ENCODE results near the gene NODAL.

Gene NODAL

GRCh38 chr10:70478191-70479164 lies 37.0 kb upstream of the NODAL start, which contains the start of gene PALD1:
TSS of gene PALD1 (plus strand) at chr10:70478767. CDS start at chr10:70525952, 47,185 bp downstream.
- H3K36me3 ChIP-seq (ENCODE audit: control insufficient read depth, insufficient read depth, low read length): peaks cover 3% of the 10 kb centered on the region
- peaks cover 6% of the 10 kb centered on the region for H3K4me1 ChIP-seq (ENCODE audit: control insufficient read depth, insufficient read depth, low read length)
- peak within 1 kb of the TSS; percentile 76 for H3K9ac ChIP-seq (ENCODE audit: low read depth, low read length)
- H3K4me3 ChIP-seq (ENCODE audit: low read depth, low read length): peak within 1 kb of the TSS; percentile 82
- no peaks in the 10 kb centered on the region for H3K9me3 ChIP-seq (ENCODE audit: control insufficient read depth, insufficient read depth, low read length)
- H3K27me3 ChIP-seq (ENCODE audit: control insufficient read depth, insufficient read depth, low read length): no peaks in the 10 kb centered on the region

DNA sequence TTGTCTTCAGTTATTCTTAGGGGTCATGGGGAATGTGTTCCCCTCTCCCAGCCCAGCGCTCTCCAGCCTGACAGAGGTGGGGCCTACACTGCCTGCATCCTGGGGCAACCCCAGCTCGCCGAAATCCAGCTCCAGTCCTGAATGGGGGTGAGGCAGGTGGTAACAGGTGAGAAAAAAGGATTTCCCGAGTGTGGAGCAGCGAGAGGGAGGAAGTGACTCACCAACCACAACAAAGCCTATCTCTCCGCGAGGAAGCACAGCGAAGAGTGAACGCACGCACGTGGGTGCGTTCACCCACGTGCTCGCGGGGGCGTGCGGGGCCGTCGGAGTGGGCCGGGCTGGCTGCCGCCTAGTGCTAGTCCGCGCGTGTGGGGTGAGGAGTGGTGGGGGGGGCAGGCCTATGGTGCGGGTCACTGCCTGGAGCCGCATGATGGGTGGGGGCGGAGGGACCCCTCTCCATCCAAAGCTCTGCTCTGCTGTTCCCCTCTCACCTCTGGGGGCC lies 36.2 kb upstream of the NODAL start:
- H3K27me3 ChIP-seq (ENCODE audit: control insufficient read depth, insufficient read depth, low read length): no peaks in the 10 kb centered on the region
- no peak overlapping the region for H3K9ac ChIP-seq (ENCODE audit: low read depth, low read length)
- H3K4me1 ChIP-seq (ENCODE audit: control insufficient read depth, insufficient read depth, low read length): peaks cover 6% of the 10 kb centered on the region
- H3K9me3 ChIP-seq (ENCODE audit: control insufficient read depth, insufficient read depth, low read length): no peaks in the 10 kb centered on the region
- no peaks in the 10 kb centered on the region for H3K36me3 ChIP-seq (ENCODE audit: control insufficient read depth, insufficient read depth, low read length)
- peak overlapping the region; percentile 65 for H3K4me3 ChIP-seq (ENCODE audit: low read depth, low read length)

DNA sequence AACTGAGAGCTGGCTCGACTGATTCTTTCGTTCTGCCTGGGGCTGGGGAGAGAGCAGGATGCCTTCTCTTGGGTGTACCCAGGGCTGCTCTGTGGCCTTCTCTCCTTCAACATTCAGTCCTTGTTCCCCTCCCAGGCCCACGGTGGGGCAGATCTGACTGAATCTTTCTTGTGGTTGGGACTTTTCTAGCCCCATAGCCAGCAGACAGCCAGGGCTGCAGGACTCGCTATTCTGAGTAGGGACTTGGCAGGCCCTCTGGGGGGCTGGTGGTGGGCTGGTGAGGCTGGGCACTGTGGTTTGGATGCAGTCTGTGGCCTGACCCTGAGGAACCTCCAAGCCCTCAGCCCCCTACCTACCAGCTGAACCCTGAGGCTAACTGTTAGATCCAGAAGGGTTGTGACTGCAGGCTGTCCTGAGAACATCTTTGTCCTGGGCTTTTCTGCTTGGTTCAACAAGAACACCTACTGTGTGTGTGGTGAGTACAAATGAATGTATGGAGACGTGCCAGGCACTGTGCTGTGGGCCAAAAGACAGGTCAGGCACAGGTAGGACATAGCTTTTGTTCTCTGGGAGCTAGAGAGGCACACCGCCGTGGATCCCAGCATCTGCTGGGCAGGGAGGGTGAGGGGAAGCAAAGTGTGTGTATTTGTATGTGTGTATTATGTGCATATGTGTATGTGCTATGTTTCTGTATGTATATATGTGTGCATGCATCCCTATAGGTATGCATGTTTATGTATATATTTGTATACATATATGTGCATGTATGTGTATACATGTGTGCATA lies 35.0 kb upstream of the NODAL start:
- H3K36me3 ChIP-seq (ENCODE audit: control insufficient read depth, insufficient read depth, low read length): no peaks in the 10 kb centered on the region
- peaks cover 6% of the 10 kb centered on the region for H3K4me1 ChIP-seq (ENCODE audit: control insufficient read depth, insufficient read depth, low read length)
- no peak overlapping the region for H3K9ac ChIP-seq (ENCODE audit: low read depth, low read length)
- no peak overlapping the region for H3K4me3 ChIP-seq (ENCODE audit: low read depth, low read length)
- no peaks in the 10 kb centered on the region for H3K27me3 ChIP-seq (ENCODE audit: control insufficient read depth, insufficient read depth, low read length)
- no peaks in the 10 kb centered on the region for H3K9me3 ChIP-seq (ENCODE audit: control insufficient read depth, insufficient read depth, low read length)

- Histone ChIP-seq H3K9me3 (ENCODE audit: control insufficient read depth, insufficient read depth, low read length) (no peaks in the 10 kb centered on the region), H3K4me1 (ENCODE audit: control insufficient read depth, insufficient read depth, low read length) (peaks cover 6% of the 10 kb centered on the region), H3K4me3 (ENCODE audit: low read depth, low read length) (no peak overlapping the region), H3K9ac (ENCODE audit: low read depth, low read length) (no peak overlapping the region), H3K36me3 (ENCODE audit: control insufficient read depth, insufficient read depth, low read length) (no peaks in the 10 kb centered on the region), H3K27me3 (ENCODE audit: control insufficient read depth, insufficient read depth, low read length) (no peaks in the 10 kb centered on the region)
Observed at GRCh38 chr10:70475661-70476060, 34.2 kb upstream of the NODAL start.

- Histone ChIP-seq H3K9me3 (ENCODE audit: control insufficient read depth, insufficient read depth, low read length) (no peaks in the 10 kb centered on the region), H3K27me3 (ENCODE audit: control insufficient read depth, insufficient read depth, low read length) (no peaks in the 10 kb centered on the region), H3K4me3 (ENCODE audit: low read depth, low read length) (no peak overlapping the region), H3K9ac (ENCODE audit: low read depth, low read length) (peak overlapping the region; percentile 62), H3K36me3 (ENCODE audit: control insufficient read depth, insufficient read depth, low read length) (no peaks in the 10 kb centered on the region), H3K4me1 (ENCODE audit: control insufficient read depth, insufficient read depth, low read length) (peaks cover 2% of the 10 kb centered on the region)
Observed at GRCh38 chr10:70474780-70475179, 33.3 kb upstream of the NODAL start.

DNA sequence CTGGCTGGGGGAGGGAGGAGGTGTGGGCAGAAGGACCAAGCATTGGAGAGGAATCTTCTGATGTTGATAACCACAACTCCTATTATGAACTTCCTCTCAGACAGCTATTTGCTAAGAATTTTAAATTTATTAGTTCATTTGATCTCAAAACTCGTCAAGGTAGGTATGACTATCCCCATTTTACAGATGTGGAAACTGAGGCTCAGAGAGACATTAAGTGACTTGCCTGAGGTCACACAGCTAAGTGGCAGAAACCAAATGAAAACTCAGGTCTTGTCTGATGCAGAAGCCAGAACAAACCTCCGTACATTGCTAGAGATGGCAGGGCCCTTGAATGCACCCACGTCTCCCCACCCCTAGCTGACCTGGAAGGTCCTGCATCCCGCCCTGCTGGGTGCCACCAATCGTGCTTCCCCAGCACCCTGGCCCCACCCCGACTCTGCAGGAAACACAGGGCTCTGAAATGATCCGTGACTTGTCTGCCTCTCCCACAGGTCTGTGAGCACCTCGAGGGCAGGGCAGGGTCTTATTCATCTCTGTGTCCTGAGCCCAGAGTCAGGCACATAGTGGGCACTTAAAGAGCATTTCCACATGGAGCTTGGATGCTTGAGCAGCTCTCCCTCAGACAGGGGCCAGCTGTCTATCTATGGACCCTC lies 31.4 kb upstream of the NODAL start:
- Histone ChIP-seq H3K36me3 (ENCODE audit: control insufficient read depth, insufficient read depth, low read length) (no peaks in the 10 kb centered on the region), H3K27me3 (ENCODE audit: control insufficient read depth, insufficient read depth, low read length) (no peaks in the 10 kb centered on the region), H3K4me3 (ENCODE audit: low read depth, low read length) (no peak overlapping the region), H3K9me3 (ENCODE audit: control insufficient read depth, insufficient read depth, low read length) (no peaks in the 10 kb centered on the region), H3K4me1 (ENCODE audit: control insufficient read depth, insufficient read depth, low read length) (no peaks in the 10 kb centered on the region), H3K9ac (ENCODE audit: low read depth, low read length) (no peak overlapping the region)

DNA sequence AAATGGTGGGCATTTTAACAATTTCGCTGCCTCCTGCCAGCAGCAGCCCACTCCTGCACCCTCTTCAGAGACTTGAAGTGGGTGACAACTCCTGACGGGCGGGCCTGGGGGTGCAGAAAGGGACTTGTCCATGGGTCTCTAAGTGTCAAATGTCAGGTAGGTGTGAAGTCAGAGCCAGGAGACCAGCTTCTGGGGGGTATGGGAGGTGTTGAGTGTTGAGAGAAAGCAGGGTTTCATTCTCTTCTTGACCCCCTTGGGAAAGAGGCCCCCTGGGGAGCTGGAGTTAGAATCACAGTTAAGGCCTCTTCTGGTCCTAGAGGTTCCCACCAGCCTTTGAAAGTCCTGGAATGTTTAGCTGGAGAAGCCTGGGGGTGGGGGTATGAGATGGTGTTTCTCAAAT lies 25.5 kb upstream of the NODAL start:
- no peaks in the 10 kb centered on the region for H3K36me3 ChIP-seq (ENCODE audit: control insufficient read depth, insufficient read depth, low read length)
- H3K27me3 ChIP-seq (ENCODE audit: control insufficient read depth, insufficient read depth, low read length): no peaks in the 10 kb centered on the region
- no peaks in the 10 kb centered on the region for H3K9me3 ChIP-seq (ENCODE audit: control insufficient read depth, insufficient read depth, low read length)
- H3K4me3 ChIP-seq (ENCODE audit: low read depth, low read length): no peak overlapping the region
- no peaks in the 10 kb centered on the region for H3K4me1 ChIP-seq (ENCODE audit: control insufficient read depth, insufficient read depth, low read length)
- H3K9ac ChIP-seq (ENCODE audit: low read depth, low read length): no peak overlapping the region

DNA sequence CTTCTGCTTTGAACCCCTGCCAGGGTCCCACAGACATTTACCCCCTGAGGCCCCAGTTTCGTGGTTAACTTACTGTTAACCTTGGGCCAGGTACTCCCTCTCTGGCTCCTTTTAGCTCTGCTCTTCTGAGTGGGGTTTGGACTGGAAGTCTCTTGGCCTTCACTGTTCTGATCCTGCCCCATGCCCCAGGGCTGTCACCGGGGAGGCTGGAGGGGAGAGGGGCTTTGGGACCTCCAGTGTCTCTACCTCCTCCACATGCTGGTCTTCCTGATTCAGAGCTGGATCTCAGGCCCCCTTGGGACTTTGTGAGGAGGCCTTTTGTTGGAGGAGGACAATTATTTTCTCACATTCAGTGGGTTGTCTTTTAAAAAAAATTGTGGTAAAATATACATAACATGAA lies 24.4 kb upstream of the NODAL start:
- H3K4me1 ChIP-seq (ENCODE audit: control insufficient read depth, insufficient read depth, low read length): no peaks in the 10 kb centered on the region

GRCh38 chr10:70465278-70465677 lies 23.8 kb upstream of the NODAL start:
- H3K27me3 ChIP-seq (ENCODE audit: control insufficient read depth, insufficient read depth, low read length): peaks cover 6% of the 10 kb centered on the region
- H3K36me3 ChIP-seq (ENCODE audit: control insufficient read depth, insufficient read depth, low read length): no peaks in the 10 kb centered on the region
- no peaks in the 10 kb centered on the region for H3K4me1 ChIP-seq (ENCODE audit: control insufficient read depth, insufficient read depth, low read length)
- no peak overlapping the region for H3K9ac ChIP-seq (ENCODE audit: low read depth, low read length)
- H3K9me3 ChIP-seq (ENCODE audit: control insufficient read depth, insufficient read depth, low read length): no peaks in the 10 kb centered on the region
- no peak overlapping the region for H3K4me3 ChIP-seq (ENCODE audit: low read depth, low read length)

More for the DNA sequence above, 24.4 kb upstream of the NODAL start:
- H3K9ac ChIP-seq (ENCODE audit: low read depth, low read length): no peak overlapping the region
- H3K4me3 ChIP-seq (ENCODE audit: low read depth, low read length): no peak overlapping the region
- peaks cover 4% of the 10 kb centered on the region for H3K27me3 ChIP-seq (ENCODE audit: control insufficient read depth, insufficient read depth, low read length)
- no peaks in the 10 kb centered on the region for H3K36me3 ChIP-seq (ENCODE audit: control insufficient read depth, insufficient read depth, low read length)
- no peaks in the 10 kb centered on the region for H3K9me3 ChIP-seq (ENCODE audit: control insufficient read depth, insufficient read depth, low read length)

DNA sequence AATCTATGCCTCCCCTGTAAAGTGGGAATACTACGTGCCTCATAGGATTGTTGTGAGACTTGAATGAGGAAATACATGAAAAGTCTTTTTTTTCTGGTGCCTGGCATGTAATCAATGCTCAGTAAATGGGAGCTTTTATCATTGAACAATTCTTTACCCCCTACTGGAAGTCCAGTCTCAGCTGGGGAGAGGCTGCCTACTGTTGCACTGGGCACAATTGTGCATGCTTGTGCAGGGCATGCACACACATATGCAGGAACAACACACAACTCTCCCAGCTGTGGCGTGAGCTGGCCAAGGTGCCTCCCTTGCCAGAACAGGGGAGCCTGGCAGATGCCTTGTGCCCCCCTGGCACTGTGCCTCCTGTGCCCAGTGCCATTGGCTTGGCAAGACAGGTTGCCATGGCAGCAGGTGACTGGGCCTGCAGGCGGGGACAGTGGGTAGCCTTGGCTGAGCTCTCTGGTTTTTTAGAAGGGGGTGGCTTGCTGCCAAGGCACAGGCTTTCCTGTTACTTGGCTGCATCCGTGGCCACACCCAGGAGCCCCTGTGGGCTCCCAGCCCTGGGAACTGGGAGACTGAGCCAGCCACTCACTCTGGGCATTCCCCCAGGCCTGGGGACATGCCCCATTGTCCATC lies 21.0 kb upstream of the NODAL start:
- Histone ChIP-seq H3K9me3 (ENCODE audit: control insufficient read depth, insufficient read depth, low read length) (no peaks in the 10 kb centered on the region), H3K9ac (ENCODE audit: low read depth, low read length) (no peak overlapping the region), H3K4me3 (ENCODE audit: low read depth, low read length) (no peak overlapping the region), H3K27me3 (ENCODE audit: control insufficient read depth, insufficient read depth, low read length) (peaks cover 23% of the 10 kb centered on the region), H3K4me1 (ENCODE audit: control insufficient read depth, insufficient read depth, low read length) (peaks cover 5% of the 10 kb centered on the region), H3K36me3 (ENCODE audit: control insufficient read depth, insufficient read depth, low read length) (no peaks in the 10 kb centered on the region)
